Thyroid gland (tissue), 4 donors: ENCODE results near the gene HOXC10.

ENCODE experiments used
- POLR2A ChIP-seq, 2 donors: fragments of 450-650 bp; IDR thresholded peaks; one replicate each; pipeline ENCODE4 v1.6.1; 2017; ENCODE audit warnings: antibody characterized with exemption in 2 of 2, mild to moderate bottlenecking in 2 of 2, moderate library complexity in 1 of 2
- TF ChIP-seq, protein P1 (sequence below), 6 experiments: fragments of 200-600 bp in 3 of 6; fragments of 450-650 bp in 3 of 6; sonication (generic) in 3 of 6; IDR thresholded peaks; one replicate each; pipeline ENCODE4 v1.5.1; 2016 to 2019; ENCODE audit warnings: antibody characterized with exemption in 6 of 6, mild to moderate bottlenecking in 2 of 6, inconsistent platforms in 1 of 6, moderate library complexity in 1 of 6

DNA sequence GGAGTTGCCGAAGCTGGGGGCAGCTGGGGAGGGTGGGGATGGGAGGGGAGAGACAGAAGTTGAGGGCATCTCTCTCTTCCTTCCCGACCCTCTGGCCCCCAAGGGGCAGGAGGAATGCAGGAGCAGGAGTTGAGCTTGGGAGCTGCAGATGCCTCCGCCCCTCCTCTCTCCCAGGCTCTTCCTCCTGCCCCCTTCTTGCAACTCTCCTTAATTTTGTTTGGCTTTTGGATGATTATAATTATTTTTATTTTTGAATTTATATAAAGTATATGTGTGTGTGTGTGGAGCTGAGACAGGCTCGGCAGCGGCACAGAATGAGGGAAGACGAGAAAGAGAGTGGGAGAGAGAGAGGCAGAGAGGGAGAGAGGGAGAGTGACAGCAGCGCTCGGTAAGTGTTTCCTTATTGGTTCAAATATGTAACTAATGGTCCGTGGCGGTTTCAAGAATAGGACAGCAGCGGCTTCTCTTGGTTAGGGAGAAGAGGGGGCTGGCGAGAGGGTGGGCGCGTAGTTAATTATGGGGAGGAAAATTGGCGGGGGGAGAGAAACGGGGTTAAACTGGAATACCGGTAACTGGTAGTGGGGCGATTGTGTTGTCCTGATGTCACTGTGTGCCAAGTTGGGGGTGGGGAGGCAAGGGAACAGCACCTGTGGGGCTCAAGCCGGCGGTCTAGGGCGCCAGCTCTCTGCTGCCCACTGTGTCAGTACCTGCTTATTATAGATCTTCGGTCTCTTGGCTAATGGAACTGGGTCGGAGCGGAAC is 32.3 kb downstream of the HOXC10 start:
- TF ChIP-seq, protein P1, sequence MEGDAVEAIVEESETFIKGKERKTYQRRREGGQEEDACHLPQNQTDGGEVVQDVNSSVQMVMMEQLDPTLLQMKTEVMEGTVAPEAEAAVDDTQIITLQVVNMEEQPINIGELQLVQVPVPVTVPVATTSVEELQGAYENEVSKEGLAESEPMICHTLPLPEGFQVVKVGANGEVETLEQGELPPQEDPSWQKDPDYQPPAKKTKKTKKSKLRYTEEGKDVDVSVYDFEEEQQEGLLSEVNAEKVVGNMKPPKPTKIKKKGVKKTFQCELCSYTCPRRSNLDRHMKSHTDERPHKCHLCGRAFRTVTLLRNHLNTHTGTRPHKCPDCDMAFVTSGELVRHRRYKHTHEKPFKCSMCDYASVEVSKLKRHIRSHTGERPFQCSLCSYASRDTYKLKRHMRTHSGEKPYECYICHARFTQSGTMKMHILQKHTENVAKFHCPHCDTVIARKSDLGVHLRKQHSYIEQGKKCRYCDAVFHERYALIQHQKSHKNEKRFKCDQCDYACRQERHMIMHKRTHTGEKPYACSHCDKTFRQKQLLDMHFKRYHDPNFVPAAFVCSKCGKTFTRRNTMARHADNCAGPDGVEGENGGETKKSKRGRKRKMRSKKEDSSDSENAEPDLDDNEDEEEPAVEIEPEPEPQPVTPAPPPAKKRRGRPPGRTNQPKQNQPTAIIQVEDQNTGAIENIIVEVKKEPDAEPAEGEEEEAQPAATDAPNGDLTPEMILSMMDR (IDR thresholded peaks at IDR 0.05): no peak
- no peak for TF ChIP-seq POLR2A (IDR thresholded peaks at IDR 0.05)
